ENCODE measurements around the gene NGB. TPM values are rescaled to one million over a fixed set of nuclear protein-coding genes. Genes with fewer than 3 reads are reported as not detected.

Gene NGB
- total and polyA plus RNA-seq, 2 experiments from 2014 or later, result not detected

DNA sequence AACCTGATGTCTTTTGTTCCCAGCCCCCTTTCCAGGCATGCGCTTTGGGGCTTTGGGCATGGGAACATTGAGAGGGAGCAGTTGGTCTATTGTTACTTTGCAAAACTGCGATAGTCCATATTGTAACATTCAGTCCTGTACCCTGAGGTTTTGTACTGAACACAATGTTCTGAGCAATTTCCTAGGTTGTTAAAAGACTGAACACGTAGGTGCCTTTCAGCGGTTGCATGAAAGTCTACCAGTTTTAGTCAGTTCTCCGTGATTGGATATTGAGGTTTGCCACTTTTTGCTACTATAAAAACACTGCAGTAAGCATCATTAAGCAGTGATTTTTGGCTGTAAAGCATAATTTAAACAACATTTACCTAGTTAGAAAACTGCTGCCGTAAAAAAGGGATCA lies 20.1 kb downstream of the NGB start:
- DNase-seq (ENCODE audit: low spot score), result no peak
- Histone ChIP-seq H3K4me1 (ENCODE audit: insufficient read depth) (no peaks in the 10 kb centered on the region), H3K9me3 (ENCODE audit: low read depth) (no peaks in the 10 kb centered on the region), H4K20me1 (ENCODE audit: insufficient read depth, poor library complexity, severe bottlenecking) (no peaks in the 10 kb centered on the region), H2AFZ (no peak overlapping the region), H3K4me3 (no peak overlapping the region), H3K27ac (no peak overlapping the region), H3K79me2 (no peaks in the 10 kb centered on the region), H3K4me2 (no peak overlapping the region), H3K27me3 (no peaks in the 10 kb centered on the region), H3K9me2 (replicated peaks; ENCODE audit: insufficient read depth) (no peaks in the 10 kb centered on the region), H3K36me3 (replicated peaks; ENCODE audit: insufficient read depth, low read depth) (no peaks in the 10 kb centered on the region)
- TF ChIP-seq, protein P1, sequence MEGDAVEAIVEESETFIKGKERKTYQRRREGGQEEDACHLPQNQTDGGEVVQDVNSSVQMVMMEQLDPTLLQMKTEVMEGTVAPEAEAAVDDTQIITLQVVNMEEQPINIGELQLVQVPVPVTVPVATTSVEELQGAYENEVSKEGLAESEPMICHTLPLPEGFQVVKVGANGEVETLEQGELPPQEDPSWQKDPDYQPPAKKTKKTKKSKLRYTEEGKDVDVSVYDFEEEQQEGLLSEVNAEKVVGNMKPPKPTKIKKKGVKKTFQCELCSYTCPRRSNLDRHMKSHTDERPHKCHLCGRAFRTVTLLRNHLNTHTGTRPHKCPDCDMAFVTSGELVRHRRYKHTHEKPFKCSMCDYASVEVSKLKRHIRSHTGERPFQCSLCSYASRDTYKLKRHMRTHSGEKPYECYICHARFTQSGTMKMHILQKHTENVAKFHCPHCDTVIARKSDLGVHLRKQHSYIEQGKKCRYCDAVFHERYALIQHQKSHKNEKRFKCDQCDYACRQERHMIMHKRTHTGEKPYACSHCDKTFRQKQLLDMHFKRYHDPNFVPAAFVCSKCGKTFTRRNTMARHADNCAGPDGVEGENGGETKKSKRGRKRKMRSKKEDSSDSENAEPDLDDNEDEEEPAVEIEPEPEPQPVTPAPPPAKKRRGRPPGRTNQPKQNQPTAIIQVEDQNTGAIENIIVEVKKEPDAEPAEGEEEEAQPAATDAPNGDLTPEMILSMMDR (IDR thresholded peaks at IDR 0.05; ENCODE audit: poor library complexity), result no peak
- TF ChIP-seq EZH2 (IDR thresholded peaks at IDR 0.05; ENCODE audit: borderline replicate concordance) (no peak), EZH2phosphoT487 (IDR thresholded peaks at IDR 0.05; ENCODE audit: low read depth, severe bottlenecking, unreplicated experiment) (no peak)
- WGBS (ENCODE audit: low lambda C conversion rate, missing lambda C conversion rate), result 96% methylated on average over 6 of the region's 6 CpGs

DNA sequence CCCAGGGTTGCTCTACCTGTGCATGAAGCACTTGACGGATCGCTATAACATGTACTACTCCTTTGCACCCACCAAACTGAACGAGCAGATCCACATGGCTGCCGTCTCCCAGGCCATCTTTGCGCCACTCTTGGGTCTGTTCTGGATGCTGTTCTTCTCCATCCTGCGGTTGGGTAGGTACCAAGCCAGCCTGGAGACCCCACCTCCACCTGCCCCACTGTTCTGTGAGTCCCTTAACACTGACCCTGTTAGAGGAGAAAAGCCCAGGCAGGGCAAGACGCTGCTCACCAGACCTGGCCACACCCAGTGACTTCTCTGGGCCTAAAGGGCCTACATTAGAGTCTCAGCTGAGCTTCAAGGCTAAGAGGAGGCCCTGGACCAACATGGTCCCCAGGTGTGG lies 21.7 kb downstream of the NGB start:
- Histone ChIP-seq H2AFZ (no peak overlapping the region), H3K4me3 (no peak overlapping the region), H3K36me3 (replicated peaks; ENCODE audit: insufficient read depth, low read depth) (no peaks in the 10 kb centered on the region), H3K27ac (no peak overlapping the region), H3K79me2 (no peaks in the 10 kb centered on the region), H3K27me3 (no peaks in the 10 kb centered on the region), H4K20me1 (ENCODE audit: insufficient read depth, poor library complexity, severe bottlenecking) (no peaks in the 10 kb centered on the region), H3K9me3 (ENCODE audit: low read depth) (no peaks in the 10 kb centered on the region), H3K9me2 (replicated peaks; ENCODE audit: insufficient read depth) (no peaks in the 10 kb centered on the region), H3K4me1 (ENCODE audit: insufficient read depth) (no peaks in the 10 kb centered on the region), H3K4me2 (no peak overlapping the region)
- TF ChIP-seq, protein P1 (IDR thresholded peaks at IDR 0.05; ENCODE audit: poor library complexity), result no peak
- TF ChIP-seq EZH2 (IDR thresholded peaks at IDR 0.05; ENCODE audit: borderline replicate concordance), result no peak
- TF ChIP-seq EZH2phosphoT487 (IDR thresholded peaks at IDR 0.05; ENCODE audit: low read depth, severe bottlenecking, unreplicated experiment), result no peak
- WGBS (ENCODE audit: low lambda C conversion rate, missing lambda C conversion rate), result 96% methylated on average over 7 of the region's 7 CpGs
- no peak for DNase-seq (ENCODE audit: low spot score)

DNA sequence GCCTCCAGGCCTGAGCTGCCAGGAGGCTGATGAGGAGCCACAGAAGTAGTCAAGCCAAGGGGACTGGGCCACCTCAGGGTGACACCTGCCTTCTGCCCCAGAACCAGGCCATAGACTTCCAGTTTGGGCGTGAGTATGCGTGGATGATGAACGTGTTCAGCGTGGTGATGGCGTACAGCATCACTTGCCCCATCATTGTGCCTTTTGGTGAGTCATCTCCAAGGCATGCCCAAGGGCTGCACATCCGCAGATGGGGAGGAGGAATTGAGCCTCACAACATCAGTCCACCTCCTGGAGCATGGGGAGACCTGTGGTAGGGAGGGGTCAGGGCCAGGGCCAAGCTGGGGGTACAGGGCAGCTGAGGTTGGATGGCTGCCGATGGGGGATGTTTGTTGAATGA lies 22.3 kb downstream of the NGB start:
- Histone ChIP-seq H3K4me3 (no peak overlapping the region), H3K4me1 (ENCODE audit: insufficient read depth) (no peaks in the 10 kb centered on the region), H3K9me2 (replicated peaks; ENCODE audit: insufficient read depth) (no peaks in the 10 kb centered on the region), H3K79me2 (no peaks in the 10 kb centered on the region), H3K27ac (no peak overlapping the region), H3K4me2 (no peak overlapping the region), H3K36me3 (replicated peaks; ENCODE audit: insufficient read depth, low read depth) (no peaks in the 10 kb centered on the region), H3K9me3 (ENCODE audit: low read depth) (no peaks in the 10 kb centered on the region), H2AFZ (no peak overlapping the region), H4K20me1 (ENCODE audit: insufficient read depth, poor library complexity, severe bottlenecking) (no peaks in the 10 kb centered on the region), H3K27me3 (no peaks in the 10 kb centered on the region)
- TF ChIP-seq, protein P1 (IDR thresholded peaks at IDR 0.05; ENCODE audit: poor library complexity), result no peak
- TF ChIP-seq EZH2phosphoT487 (IDR thresholded peaks at IDR 0.05; ENCODE audit: low read depth, severe bottlenecking, unreplicated experiment) (no peak), EZH2 (IDR thresholded peaks at IDR 0.05; ENCODE audit: borderline replicate concordance) (no peak)
- WGBS (ENCODE audit: low lambda C conversion rate, missing lambda C conversion rate), result 98% methylated on average over 7 of the region's 7 CpGs
- DNase-seq (ENCODE audit: low spot score), result no peak

DNA sequence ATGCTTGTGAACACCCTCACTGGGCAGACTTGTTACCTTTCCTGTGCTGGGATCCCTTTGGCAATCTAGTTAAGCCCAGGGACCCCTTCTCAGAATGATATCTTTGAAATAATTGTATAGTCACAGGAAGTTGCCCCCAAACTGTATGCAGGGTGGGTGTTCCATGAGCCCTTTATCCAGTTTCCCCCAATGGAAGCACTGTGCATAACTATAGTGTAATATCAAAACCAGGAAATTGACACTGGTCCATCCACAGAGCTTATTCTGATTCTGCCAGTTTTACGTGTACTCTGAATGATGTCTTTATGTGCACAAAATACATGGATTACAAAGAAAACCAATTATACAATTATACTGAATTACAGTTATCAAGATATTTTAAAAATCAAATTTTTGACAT lies 24.2 kb downstream of the NGB start:
- H3K4me1 ChIP-seq (ENCODE audit: insufficient read depth), result no peaks in the 10 kb centered on the region
- H3K9me2 ChIP-seq (replicated peaks; ENCODE audit: insufficient read depth), result no peaks in the 10 kb centered on the region
- H3K36me3 ChIP-seq (replicated peaks; ENCODE audit: insufficient read depth, low read depth), result no peaks in the 10 kb centered on the region
- H3K4me2 ChIP-seq, result no peak overlapping the region
- no peaks in the 10 kb centered on the region for H3K27me3 ChIP-seq
- no peaks in the 10 kb centered on the region for H4K20me1 ChIP-seq (ENCODE audit: insufficient read depth, poor library complexity, severe bottlenecking)
- TF ChIP-seq, protein P1 (IDR thresholded peaks at IDR 0.05; ENCODE audit: poor library complexity), result no peak
- TF ChIP-seq EZH2phosphoT487 (IDR thresholded peaks at IDR 0.05; ENCODE audit: low read depth, severe bottlenecking, unreplicated experiment) (no peak), EZH2 (IDR thresholded peaks at IDR 0.05; ENCODE audit: borderline replicate concordance) (no peak)
- H3K9me3 ChIP-seq (ENCODE audit: low read depth), result no peaks in the 10 kb centered on the region
- H2AFZ ChIP-seq, result no peak overlapping the region
- 100% methylated on average over 1 of the region's 1 CpG for WGBS (ENCODE audit: low lambda C conversion rate, missing lambda C conversion rate)
- H3K4me3 ChIP-seq, result no peak overlapping the region
- DNase-seq (ENCODE audit: low spot score), result no peak
- no peak overlapping the region for H3K27ac ChIP-seq
- H3K79me2 ChIP-seq, result no peaks in the 10 kb centered on the region
